OCI-M2 (cell line): ENCODE measurements around the gene SAA1.
"Not testable (repeated sequence)": the region's sequence is repeated elsewhere in the genome, so short reads cannot be mapped to it uniquely, and the experiment has no call there.

Source experiments
- DNase-seq: peaks from one replicate; lab custom pipeline; 2025; ENCODE audit not compliant: unreplicated experiment; lab: John Stamatoyannopoulos, UW

The SAA1 gene

GRCh38 chr11:18254781-18255361 lies 11.2 kb upstream of the SAA1 start:
- DNase-seq, result no peak

DNA sequence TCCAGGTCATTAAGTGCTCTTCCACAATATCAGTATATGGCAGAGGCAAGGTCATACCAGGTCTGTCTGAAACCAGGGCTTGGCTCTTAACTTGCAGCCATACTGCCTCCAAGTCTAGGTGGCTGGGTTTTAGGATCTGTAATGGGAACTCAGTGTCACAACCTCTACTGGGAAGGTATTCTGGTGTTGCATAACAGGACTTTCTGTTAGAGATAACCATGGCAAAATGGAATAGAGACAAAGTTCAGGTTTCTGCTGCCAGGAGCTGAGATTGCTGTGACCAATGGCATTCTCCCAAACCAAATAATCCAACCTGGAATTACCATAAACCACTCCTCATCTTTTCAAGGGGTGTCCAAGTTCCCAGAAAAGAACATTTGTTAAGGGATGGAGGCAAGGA lies 6.8 kb upstream of the SAA1 start:
- DNase-seq, result no peak

GRCh38 chr11:18261721-18262120 lies 4.3 kb upstream of the SAA1 start:
- no peak for DNase-seq

DNA sequence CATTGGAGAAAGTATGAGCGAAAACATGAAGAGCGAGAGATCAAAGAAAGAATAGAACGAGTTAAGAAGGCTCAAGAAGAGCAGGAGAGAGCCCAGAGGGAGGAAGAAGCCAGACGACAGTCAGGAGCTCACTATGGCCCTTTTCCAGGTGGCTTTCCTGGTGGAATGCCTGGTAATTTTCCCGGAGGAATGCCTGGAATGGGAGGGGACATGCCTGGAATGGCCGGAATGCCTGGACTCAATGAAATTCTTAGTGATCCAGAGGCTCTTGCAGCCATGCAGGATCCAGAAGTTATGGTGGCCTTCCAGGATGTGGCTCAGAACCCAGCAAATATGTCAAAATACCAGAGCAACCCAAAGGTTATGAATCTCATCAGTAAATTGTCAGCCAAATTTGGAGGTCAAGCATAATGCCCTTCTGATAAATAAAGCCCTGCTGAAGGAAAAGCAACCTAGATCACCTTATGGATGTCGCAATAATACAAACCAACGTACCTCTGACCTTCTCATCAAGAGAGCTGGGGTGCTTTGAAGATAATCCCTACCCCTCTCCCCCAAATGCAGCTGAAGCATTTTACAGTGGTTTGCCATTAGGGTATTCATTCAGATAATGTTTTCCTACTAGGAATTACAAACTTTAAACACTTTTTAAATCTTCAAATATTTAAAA lies 3.2 kb upstream of the SAA1 start:
- DNase-seq, result not testable (repeated sequence)

- DNase-seq, result no peak
Observed at GRCh38 chr11:18264035-18264434, 2.0 kb upstream of the SAA1 start.

GRCh38 chr11:18264677-18265555 lies 1.1 kb upstream of the SAA1 start:
- DNase-seq, result no peak

- not testable (repeated sequence) for DNase-seq
Observed at GRCh38 chr11:18267335-18268133, 1.5 kb downstream of the SAA1 start.

DNA sequence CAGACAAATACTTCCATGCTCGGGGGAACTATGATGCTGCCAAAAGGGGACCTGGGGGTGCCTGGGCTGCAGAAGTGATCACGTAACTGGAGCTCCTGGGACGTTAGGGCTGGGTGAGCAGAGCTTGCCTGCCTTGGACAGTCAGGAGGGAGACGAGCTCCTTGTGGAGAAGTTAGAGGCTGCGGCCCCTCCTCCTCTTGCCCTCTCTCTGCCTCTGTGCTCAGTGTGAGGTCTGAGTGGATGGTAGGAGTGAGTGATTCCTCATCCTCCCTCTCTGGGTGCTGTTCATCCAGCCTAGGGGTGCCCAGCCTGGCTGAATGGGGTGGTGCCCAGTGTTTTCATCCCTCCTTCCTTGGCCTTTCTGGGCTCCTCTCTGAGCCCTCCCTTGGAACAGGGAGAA lies 3.2 kb downstream of the SAA1 start:
- DNase-seq, result not testable (repeated sequence)

DNA sequence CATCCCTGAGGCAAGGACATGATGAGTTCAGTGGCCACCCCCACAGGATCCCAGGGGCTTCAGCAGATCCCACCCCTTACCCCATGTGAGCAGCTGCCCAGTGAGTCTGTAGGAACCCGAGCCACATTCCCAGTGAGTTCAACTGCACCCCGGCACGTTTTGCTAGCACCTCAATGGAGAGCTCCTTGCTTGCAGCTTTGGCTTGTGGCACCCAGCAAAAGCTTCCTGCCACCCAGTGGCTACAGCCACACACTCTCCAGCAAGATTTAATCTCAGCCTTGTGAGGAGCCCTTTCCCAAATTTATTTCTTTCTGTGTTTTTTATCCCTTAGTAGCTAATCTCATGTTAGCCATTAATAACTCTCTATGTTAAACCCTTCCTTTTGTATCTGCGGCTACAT lies 4.0 kb downstream of the SAA1 start:
- DNase-seq, result no peak

DNA sequence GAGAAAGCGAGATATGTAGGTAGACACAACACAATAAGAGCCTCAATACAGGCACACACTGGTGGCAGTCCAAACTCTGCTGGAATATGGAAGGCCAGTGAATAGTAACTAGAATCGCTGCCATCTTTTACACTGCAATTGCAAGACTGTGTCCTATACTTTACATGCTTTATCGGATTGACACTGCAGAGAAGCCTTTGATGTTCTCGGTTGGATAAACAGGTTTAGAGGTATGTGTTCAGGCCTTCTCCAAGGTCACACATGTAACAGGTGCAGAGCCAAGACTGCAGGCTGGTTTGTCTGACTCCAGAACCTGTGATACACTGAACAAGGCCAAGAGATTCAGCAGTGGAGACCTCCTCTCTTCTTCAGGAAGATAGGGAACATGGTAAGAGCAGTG lies 5.1 kb downstream of the SAA1 start:
- DNase-seq, result no peak

GRCh38 chr11:18277565-18278271 lies 11.7 kb downstream of the SAA1 start:
- DNase-seq, result no peak

DNA sequence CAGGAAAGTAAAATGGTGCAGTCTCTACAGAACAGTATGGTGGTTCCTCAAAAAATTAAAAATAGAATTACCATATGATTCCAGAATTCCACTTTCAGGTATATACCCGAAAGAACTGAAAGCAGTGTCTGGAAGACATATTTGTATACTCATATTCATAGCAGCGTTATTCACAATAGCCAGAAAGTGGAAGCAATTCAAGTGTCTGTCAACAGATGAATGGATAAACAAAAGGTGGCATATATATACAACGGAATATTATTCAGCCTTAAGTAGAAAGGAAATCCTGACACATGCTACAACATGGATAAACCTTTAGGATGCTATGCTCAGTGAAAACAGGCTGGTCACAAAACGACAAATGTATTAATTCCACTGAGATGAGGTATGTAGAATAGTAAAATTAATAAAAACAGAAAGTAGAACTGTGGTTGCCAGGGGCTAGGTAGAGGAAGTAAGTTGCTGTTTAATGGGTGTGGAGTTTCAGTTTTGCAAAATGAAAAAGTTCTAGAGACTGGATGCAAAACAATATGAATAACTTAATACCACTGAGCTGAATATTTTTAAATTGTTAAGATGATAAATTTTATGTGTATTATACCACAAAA lies 14.5 kb downstream of the SAA1 start:
- no peak for DNase-seq

DNA sequence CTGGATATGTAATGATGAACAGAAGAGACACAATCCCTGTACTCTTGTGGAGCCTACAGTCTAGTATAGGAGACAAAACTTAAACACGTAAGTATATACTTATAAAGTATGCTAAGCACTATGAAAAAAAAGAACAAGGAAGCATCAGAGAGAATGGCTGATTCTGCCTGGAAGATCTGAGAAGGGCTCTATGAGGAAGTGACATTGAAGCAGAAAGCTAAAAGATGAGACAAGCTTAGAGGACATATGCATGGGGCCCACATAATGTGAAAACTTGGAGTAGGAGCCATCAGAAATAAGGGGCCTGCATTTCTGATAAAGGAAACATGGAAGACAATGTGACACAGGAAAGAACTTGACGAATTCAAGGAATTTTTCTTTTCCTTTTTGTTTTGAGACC lies 16.6 kb downstream of the SAA1 start:
- no peak for DNase-seq

GRCh38 chr11:18285841-18286240 lies 19.8 kb downstream of the SAA1 start:
- no peak for DNase-seq

DNA sequence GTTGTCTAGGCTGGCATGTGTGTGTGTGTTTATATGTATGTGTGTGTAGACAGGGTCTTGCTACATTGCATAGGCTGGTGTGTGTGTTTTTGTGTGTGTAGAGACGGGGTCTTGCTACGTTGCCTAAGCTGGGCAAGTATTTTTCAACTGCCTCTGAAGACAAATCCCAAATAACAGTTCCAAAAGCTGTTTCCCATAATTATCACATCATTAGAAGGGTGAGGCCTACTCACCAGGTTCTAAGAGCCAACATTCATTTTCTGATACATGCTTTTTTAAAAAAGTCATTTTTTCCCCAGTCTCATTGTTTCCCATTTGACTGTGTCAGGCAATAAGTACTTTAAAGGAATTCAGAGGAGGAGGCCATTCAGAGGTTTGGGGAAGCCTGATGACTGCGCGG lies 22.8 kb downstream of the SAA1 start:
- DNase-seq, result no peak

DNA sequence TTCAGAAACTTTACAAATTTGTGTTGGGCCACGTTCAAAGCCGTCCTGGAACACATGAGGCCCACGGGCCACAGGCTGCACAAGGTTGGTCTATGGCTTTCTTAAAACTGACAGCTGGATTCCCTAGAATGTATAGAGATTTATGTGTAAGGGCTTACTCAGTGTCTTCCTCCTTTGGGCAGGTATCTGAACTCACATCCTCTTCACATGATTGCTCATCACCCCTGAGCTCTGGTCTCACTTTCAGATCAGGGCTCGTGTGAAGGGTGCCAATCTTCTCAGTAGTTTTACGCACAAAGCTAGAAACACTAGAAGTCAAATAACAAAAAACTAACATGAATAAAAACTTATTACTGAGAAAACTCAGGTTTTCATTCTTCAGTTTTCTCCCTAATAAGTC lies 28.8 kb downstream of the SAA1 start:
- DNase-seq, result no peak

DNA sequence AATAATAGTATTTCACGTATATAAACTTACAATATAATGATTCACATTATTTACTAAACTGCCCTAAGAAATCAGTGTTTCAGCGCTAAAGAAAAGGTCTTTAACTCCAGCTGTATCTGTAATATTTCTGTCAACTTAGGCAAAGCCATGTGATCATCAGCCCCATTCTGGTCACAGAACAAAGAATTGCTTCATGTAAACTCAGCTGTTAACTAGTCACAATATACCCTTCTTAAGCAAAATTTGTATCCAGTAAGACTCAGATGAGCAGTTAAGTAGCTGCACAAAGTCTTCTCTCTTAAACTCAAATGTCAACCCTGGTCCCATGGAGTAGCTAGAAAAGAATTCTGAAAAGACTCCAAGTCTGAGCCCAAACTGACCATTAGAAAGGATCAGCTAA lies 29.3 kb downstream of the SAA1 start:
- DNase-seq, result no peak

DNA sequence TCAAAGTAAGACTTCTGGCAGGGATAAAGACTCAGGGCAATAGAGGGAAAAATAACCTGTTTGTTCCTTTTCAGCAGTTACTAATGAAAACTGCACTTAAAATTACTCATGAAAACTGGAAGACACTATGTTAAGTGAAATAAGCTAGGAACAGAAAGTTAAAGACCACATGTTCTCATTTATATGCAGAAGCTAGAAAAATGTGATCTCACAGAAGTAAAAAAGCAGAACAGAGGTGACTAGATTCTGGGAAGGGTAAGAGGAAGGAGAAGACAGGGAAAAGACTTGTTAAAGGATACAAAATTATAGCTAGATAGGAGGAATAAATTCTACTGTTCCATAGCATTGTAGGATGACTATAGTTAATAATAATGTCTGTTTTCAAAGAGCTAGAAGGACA lies 33.7 kb downstream of the SAA1 start:
- DNase-seq, result no peak

DNA sequence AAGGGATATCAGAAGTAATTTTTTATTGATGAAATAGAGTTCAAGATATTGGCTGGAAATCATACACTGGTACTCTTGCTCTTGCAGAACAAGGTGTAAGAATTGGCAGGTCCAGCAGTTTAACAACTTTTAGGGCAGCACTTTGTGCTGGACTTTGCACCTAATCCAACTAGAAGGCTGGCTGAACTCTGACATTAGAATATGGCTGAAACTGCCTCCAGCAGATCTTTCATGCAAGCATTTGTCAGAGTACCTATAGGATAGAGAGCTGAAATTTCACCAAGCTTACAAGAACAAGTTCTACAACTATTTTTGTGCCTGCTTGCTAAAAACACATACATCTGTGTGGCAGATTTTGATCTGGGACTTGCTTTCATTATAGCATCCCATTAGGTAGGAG lies 38.7 kb downstream of the SAA1 start:
- no peak for DNase-seq

GRCh38 chr11:18307461-18308139 lies 41.5 kb downstream of the SAA1 start:
- DNase-seq, result no peak
